Middle frontal gyrus (tissue), 1 donor: Measurements from ENCODE around the gene PHLDA3.

Source experiments
- DNase-seq: peaks from one replicate; pipeline ENCODE4 v3.0.0-alpha.2; 2015; ENCODE audit warnings: low spot score; ENCODE audit errors: extremely low spot score

Gene PHLDA3

DNA sequence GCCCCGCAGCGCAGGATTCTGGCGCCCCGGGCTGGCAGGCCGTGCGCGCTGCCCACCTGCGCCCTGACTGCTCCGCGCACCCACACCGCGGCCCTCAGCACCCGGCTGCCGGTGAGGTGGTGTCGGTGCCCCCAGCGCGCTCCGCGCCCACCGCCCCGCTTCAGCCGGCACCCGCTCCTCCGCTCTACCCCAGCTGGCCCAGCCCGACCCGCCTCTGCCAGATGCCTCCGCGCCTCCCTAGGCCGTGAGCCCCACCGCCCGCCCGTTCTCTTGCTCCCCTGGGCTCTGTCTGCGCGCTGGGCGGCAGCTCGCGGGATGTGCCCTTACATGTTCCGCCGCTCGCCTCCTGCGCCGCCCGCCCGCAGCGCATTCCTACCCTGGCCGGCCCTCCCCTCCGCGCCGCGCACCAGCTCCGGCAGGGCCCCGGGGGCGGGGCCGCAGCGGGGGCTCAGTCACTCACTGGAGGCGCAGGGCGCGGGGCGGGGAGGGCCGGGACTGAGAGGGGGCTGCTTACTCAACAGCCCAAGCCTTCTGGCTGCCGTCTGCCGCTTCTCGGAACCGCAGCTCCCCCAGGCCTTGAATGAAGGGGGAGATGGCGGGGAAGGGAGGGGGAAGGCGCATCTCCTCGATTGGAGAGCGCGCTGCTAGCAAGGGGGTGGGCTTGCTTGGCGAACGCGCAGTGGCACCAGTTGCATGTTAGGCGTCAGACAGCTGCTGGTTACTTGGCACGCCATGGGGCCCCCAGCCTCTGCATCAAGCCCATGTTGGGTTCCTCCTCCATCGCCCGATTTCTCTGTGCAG lies at the start of gene PHLDA3:
PHLDA3 (minus strand) TSS at position 345 of the 801 bp plus-strand sequence. CDS start 402 bp downstream, outside the sequence.
- peak; percentile 79 for DNase-seq

GRCh38 chr1:201518071-201518470 lies 49.1 kb upstream of the PHLDA3 start:
- no peak for DNase-seq

DNA sequence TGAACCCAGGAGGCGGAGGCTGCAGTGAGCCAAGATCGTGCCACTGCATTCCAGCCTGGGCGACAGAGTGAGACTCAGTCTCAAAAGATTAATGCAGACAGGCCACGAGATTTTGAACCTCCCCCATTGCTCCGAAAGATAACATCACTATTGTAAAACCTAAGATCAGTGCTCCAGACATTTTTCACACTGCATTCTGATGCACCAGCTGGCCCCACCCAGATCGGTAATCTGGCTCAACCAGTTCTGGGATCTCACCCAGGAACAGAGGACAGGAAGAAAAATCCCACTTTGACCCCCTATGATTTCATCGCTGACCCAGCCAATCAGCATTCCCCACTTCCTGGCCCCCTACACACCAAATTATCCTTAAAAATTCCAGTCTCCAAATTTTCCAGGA lies 48.6 kb upstream of the PHLDA3 start:
- DNase-seq = no peak

DNA sequence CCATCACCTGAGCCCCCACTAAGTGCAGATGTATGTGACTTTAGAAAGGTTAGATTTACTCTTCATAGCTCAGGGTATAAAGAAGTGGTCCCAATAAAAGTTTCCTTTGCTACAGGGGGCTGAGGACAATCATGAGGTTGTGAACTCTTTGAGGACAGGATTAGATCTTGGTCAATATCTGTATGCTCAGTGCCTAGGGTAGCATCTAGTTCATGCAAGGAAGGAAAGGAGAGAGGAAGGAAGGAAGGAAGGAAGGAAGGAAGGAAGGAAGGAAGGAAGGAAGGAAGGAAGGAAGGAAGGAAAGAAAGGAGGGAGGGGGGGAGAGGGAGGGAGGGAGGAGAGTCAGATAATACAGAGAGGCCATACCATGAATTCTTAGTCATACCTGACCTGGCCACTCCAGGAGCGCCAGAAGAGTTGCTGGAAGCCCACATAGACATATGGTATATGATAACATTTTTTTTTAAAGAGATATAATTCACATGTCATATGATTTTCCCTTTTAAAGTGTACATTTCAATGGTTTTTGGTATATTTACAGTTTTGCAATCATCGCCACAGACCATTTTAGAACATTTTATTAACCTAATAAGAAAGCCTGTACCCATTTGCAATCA lies 47.6 kb upstream of the PHLDA3 start:
- no peak for DNase-seq

DNA sequence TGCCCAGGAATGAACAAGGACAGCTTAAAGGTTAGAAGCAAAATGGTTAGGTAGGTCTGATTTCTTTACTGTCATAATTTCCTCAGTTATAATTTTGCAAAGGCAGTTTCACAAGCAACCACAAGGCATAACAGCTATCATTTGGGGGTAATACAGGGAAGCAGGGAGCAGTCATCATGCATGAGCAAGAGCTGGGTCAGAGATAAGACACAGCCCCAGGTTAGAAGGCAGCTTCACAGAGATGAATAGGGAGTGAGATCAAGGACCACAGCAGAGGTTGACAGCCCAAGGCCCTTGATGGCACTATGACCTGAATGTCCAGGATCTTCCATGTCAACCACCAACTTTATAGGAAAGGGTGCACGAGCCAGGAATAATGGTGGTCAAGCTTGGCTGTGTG lies 46.9 kb upstream of the PHLDA3 start:
- DNase-seq = no peak

- no peak for DNase-seq
Observed at GRCh38 chr1:201515062-201515750, 46.2 kb upstream of the PHLDA3 start.

DNA sequence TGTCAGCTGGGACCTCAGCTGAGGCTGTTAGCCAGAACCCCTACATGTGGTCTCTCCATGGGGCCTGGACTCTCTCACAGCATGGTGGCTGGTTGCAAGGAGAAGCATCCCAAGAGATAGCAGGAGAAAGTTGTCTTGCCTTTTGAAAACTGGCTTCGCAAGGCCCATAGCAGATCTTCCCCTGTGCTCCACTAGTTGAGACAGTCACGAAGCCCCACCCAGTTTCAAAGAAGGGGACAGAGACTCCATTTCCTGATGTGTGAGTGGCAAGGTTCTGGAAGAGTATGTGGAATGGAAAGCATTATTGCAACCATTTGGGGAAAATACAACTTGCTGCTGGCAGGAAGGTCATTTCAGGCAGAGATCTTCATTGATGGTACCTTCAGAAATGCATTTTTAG lies 45.5 kb upstream of the PHLDA3 start:
- DNase-seq = no peak

DNA sequence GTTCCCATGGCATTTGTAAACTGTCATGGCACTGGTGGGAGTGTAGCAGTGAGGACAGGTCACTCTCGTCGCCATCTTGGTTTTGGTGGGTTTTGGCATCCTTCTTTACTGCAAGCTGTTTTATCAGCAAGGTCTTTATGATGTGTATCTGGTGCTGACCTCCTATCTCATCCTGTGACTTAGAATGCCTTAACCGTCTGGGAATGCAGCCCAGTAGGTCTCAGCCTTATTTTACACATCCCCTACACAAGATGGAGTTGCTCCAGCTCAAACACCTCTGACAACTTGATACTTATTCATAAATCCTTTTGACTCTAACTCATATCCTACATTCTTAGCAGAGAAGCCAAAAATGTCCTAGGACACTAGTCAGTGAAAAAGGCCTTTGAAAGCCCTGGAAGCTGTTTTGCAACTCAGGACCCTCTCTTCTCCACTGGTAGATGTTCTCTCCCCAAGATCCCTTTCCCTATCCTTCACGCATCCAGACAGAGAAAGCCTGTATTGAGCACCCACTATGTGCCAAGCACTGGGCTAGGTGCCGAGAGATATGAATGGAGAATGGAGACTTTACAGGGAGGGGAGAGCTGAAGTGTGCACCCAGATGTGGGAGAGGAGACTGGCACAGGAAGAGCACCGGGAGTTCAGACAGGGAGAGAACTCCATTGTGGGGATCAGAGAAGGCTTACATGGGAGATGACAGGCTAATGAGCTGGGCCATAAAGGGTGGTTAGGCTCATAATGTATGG lies 44.7 kb upstream of the PHLDA3 start:
- DNase-seq = no peak

- peak; percentile 34 for DNase-seq
Observed at GRCh38 chr1:201511941-201512539, 43.1 kb upstream of the PHLDA3 start.

GRCh38 chr1:201511396-201511940 lies 42.5 kb upstream of the PHLDA3 start:
- DNase-seq = no peak

DNA sequence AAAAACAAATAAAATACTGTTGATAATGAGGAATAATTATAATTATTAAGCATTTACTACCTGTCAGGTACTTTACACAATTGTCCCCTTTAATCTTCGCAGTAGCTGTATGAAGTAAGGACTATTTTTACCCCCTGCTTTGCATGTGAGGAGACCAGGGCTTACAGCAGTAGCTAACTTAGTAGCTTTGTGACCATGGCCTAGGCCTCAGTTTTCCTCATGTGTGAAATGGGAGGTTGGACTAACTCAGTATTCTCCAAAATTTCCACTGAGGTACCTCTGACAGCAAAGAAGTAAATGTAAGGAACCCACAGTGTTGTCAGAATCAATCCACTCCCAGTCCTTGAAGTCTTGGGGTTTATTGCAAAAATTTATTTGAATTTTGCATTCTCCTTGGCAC lies 41.7 kb upstream of the PHLDA3 start:
- DNase-seq = no peak

GRCh38 chr1:201509601-201510374 lies 40.8 kb upstream of the PHLDA3 start:
- DNase-seq = no peak

- DNase-seq = no peak
Observed at GRCh38 chr1:201508809-201509208, 39.8 kb upstream of the PHLDA3 start.

DNA sequence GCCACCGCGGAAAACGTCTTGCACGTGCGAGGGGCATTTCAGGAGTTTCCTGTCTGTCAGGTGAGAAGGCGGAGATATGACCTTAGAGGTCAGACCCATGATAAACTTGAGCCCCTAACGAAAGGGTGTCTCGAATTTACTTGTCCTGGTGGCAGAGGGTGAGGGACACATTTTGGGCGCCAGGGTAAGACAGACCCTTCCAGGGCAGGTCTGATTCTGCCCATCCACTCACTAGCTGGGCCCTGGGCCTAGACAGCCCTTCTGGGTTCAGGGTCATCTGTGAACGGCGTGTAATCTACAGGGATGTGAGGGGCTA lies 38.3 kb upstream of the PHLDA3 start:
- DNase-seq = no peak

DNA sequence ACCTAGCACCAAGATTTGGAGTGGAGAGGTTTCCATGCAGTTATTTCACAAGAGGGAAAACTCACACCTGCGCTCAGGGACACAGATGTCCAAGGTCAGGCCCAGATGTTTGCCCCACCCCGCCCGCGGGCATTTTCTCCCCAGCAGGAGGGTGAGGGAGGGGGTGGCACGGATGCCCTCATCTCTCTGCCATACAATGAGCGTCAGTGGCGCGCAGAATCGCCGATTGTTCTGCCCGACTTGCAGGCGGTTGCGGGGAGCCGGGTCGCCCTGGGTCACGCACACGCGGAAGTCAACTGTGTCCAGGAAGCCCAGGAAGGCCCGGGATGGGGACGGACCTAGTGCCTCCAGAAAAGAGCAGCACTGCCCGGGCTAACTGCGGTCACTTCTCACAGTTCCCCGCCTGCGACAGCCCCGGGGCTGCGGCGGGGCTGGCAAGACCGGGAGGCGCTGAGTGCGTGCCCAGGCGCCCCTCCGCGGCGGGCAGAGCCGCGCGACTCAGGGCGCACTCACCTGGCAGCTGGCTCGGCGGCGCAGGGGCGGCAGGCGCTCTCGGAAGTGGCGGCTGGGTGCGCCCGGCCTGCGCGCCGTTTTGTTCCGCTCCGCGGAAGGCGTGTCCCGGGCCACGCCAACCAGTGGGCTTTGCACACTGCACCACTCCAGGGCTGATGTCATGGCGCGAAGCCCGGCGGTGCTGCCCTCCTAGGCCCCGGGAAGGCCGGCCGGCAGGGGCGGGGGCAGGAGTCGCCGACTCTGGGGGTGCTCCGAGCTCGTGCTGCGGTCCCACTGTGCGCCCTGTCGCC lies 37.8 kb upstream of the PHLDA3 start, which contains the start of gene CSRP1:
CSRP1 (minus strand) TSS at position 567 of the 803 bp plus-strand sequence. CDS start 10,820 bp downstream, outside the sequence.
- DNase-seq = peak; percentile 53

DNA sequence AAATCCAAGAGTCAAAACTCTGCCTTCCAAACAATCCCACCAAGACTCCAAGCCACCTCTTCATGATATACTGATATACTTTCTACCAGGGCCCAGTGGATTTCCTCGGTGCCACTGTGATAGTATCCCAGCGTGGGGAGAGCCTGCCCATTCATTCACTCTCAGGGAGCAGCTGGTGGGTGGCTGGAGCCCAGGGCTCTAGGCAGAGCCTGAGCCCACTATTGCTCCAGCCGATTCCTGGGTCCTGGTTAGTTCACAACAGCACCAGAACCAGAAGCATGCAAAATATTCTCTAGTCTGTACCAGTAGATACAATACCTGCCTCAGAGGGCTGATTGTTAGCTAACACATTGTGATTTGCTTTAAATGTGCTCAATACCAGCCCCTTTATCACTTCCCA lies 37.1 kb upstream of the PHLDA3 start:
- DNase-seq = no peak

GRCh38 chr1:201505503-201505890 lies 36.5 kb upstream of the PHLDA3 start:
- DNase-seq = no peak

DNA sequence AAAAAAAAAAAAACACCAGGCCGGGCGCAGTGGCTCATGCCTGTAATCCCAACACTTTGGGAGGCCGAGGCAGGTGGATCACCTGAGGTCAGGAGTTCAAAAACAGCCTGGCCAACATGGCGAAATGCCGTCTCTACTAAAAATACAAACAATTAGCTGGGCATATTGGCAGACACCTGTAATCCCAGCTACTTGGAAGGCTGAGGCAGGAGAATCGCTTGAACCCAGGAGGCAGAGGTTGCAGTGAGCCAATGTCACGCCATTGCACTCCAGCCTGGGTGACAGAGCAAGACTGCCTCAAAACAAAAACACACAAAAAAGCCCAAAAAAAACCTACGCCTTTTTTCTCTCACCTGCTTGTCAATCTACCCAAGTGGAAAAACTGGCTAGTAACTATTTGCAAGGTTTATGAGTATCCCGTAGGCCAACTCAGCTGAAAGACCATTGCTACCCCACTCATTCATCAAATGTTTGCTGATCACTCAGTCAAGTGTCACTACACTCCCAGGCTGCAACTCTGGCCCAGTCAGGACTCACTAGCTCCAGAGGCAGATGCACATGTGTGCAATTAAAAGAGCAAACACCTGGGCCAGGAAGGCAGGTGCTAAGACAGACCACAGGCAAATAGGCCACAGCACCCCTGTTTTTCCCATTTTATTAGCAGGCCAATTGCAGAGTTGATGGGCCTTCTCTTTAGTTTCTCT lies 36.0 kb upstream of the PHLDA3 start:
- no peak for DNase-seq

DNA sequence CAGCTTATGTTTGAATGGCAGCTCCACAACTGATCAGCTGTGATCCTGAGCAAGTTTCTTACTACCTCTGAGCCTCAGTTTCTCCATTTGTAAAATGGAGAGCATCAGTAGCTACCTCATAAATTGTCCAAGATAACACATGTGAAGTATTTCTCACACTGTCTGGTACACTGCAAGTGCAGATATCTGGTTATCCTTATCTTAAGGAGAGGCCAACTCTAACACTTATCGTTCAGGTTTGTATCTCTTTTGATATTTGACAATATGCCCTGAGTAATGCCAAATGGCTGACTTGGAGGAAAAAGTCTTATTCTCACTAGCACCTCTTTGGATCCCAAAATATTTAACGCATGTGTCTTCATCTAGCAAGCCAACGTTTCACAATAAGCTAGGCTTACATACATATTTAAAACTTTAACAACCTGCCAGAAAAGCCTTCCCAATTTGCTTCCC lies 35.2 kb upstream of the PHLDA3 start:
- no peak for DNase-seq
